A673 (cell line): ENCODE data around the gene GUCA2A. TPM values are rescaled to one million over a fixed set of nuclear protein-coding genes. Genes with fewer than 3 reads are reported as not detected.

Experiments
- BruUV-seq: library from RNA; stranded (reverse); fragments of 400-500 nt; replicated peaks from 2 replicates; lab custom pipeline; 2021; lab: Mats Ljungman, UMichigan
- CTCF ChIA-PET: fragments of 300-600 bp; sonication (Branson Sonifier 250); formaldehyde crosslinking; loops from one replicate; lab custom pipeline; 2022; ENCODE audit warnings: antibody characterized with exemption; lab: Charles Lee
- POLR2A ChIA-PET: fragments of 300-600 bp; sonication (Branson Sonifier 250); formaldehyde crosslinking; loops from one replicate; lab custom pipeline; 2022; ENCODE audit warnings: antibody characterized with exemption; ENCODE audit not compliant: low non-redundant PET; lab: Charles Lee
- DNase-seq: peaks from one replicate; pipeline ENCODE4 v3.0.0-alpha.2; 2015; ENCODE audit warnings: low spot score
- H3K27ac ChIP-seq: fragments of 200-600 bp; sonication (generic); 2 replicates; pipeline ENCODE4 v1.5.1; 2016; ENCODE audit warnings: mixed run types, low read depth, mild to moderate bottlenecking, mixed read lengths, antibody characterized with exemption, low read length; ENCODE audit not compliant: poor library complexity, severe bottlenecking
- H3K27me3 ChIP-seq: fragments of 200-600 bp; sonication (generic); replicated peaks from 2 replicates; pipeline ENCODE4 v1.6.1; 2017; ENCODE audit warnings: mixed run types, low read depth, mild to moderate bottlenecking, mixed read lengths, antibody characterized with exemption, low read length; ENCODE audit not compliant: insufficient read depth, poor library complexity
- H3K36me3 ChIP-seq: fragments of 200-600 bp; sonication (generic); 2 replicates; pipeline ENCODE4 v1.6.1; 2016; ENCODE audit warnings: mixed run types, mild to moderate bottlenecking, mixed read lengths, antibody characterized with exemption, low read length; ENCODE audit not compliant: insufficient read depth, poor library complexity, severe bottlenecking
- H3K4me1 ChIP-seq: fragments of 200-600 bp; sonication (generic); 2 replicates; pipeline ENCODE4 v1.6.1; 2017; ENCODE audit warnings: mixed run types, mild to moderate bottlenecking, mixed read lengths, antibody characterized with exemption, low read length; ENCODE audit not compliant: insufficient read depth, poor library complexity, severe bottlenecking
- H3K4me3 ChIP-seq: fragments of 200-600 bp; sonication (generic); 2 replicates; pipeline ENCODE4 v1.5.1; 2016; ENCODE audit warnings: low read depth, mixed run types, mild to moderate bottlenecking, mixed read lengths, low read length; ENCODE audit not compliant: poor library complexity, severe bottlenecking
- H3K9me3 ChIP-seq: fragments of 200-600 bp; sonication (generic); 2 replicates; pipeline ENCODE4 v1.6.1; 2016; ENCODE audit warnings: mixed run types, low read depth, mild to moderate bottlenecking, mixed read lengths, antibody characterized with exemption, low read length; ENCODE audit not compliant: poor library complexity, severe bottlenecking
- EZH2 ChIP-seq: fragments of 200-600 bp; sonication (generic); IDR thresholded peaks from 2 replicates; pipeline ENCODE4 v1.6.1; 2017; ENCODE audit warnings: borderline replicate concordance, low read depth, mild to moderate bottlenecking, mixed read lengths, antibody characterized with exemption, low read length; ENCODE audit not compliant: poor library complexity, severe bottlenecking
- intact Hi-C: fragments of 100-400 bp; cut with micrococcal nuclease; formaldehyde crosslinking; loops from one replicate; pipeline ENCODE4 v1.10.0; 2022; ENCODE audit not compliant: unreplicated experiment
- total RNA-seq: library from RNA; stranded (reverse); gene quantifications from 2 replicates; pipeline ENCODE4 v1.2.3, GENCODE V29; 2021
- TF ChIP-seq, protein P1 (sequence below): fragments of 300-800, 200-600 bp; sonication (generic); conservative IDR thresholded peaks from 2 replicates; pipeline ENCODE4 v1.5.1; 2017; ENCODE audit warnings: low read depth, mild to moderate bottlenecking, antibody characterized with exemption, low read length, moderate library complexity, mixed read lengths

The GUCA2A gene
- total RNA-seq, 1 experiment from 2014 or later: not detected

DNA sequence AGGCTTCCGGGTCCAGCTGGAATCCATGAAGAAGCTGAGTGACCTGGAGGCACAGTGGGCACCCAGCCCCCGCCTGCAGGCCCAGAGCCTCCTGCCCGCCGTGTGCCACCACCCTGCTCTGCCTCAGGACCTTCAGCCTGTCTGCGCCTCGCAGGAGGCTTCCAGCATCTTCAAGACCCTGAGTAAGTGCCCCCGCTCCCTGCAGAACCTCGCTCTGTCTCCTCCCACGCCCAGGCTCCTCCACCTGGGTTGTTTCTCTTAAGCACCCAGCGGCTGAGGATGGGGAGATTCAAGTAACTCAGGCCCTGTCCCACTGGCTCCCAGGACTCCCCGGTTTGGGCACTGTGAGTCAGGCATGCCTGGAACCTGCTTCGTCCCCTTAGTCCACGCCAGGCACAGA, 9.9 kb downstream of the GUCA2A start:
- H3K9me3 ChIP-seq: no peaks in the 10 kb centered on the region
- no peak overlapping the region for H3K4me3 ChIP-seq
- H3K4me1 ChIP-seq: no peaks in the 10 kb centered on the region
- H3K27ac ChIP-seq: no peak overlapping the region
- no peaks in the 10 kb centered on the region for H3K27me3 ChIP-seq
- ChIA-PET CTCF (no interaction called here), POLR2A (no interaction called here)
- no peaks in the 10 kb centered on the region for H3K36me3 ChIP-seq
- no TSS peak for BruUV-seq
- DNase-seq: no peak
- TF ChIP-seq, protein P1, sequence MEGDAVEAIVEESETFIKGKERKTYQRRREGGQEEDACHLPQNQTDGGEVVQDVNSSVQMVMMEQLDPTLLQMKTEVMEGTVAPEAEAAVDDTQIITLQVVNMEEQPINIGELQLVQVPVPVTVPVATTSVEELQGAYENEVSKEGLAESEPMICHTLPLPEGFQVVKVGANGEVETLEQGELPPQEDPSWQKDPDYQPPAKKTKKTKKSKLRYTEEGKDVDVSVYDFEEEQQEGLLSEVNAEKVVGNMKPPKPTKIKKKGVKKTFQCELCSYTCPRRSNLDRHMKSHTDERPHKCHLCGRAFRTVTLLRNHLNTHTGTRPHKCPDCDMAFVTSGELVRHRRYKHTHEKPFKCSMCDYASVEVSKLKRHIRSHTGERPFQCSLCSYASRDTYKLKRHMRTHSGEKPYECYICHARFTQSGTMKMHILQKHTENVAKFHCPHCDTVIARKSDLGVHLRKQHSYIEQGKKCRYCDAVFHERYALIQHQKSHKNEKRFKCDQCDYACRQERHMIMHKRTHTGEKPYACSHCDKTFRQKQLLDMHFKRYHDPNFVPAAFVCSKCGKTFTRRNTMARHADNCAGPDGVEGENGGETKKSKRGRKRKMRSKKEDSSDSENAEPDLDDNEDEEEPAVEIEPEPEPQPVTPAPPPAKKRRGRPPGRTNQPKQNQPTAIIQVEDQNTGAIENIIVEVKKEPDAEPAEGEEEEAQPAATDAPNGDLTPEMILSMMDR: no peak
- TF ChIP-seq EZH2: no peak
- intact Hi-C loops: no loop called here

DNA sequence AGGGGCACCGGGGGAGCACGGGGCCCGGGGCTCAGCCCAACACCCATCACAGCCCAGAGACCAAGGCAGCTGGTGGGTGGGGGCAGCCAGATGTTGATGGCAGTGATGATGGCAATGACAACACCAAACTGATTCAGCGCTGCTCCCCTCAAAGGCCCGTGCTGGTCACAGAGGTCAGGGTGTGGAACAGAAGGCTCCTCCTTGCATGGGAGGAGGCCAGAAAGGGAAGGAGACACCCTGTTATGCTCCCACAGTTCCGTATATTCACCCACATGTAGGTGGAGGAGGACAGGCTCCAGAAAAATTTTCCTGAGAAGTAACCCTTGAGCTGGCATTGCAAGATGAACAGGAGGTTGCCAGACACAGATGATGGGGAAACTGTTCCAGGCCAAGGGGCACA, 10.9 kb downstream of the GUCA2A start:
- CTCF ChIA-PET: no interaction called here
- H3K4me1 ChIP-seq: no peaks in the 10 kb centered on the region
- POLR2A ChIA-PET: no interaction called here
- peaks cover 2% of the 10 kb centered on the region for H3K27me3 ChIP-seq
- H3K9me3 ChIP-seq: no peaks in the 10 kb centered on the region
- no peaks in the 10 kb centered on the region for H3K36me3 ChIP-seq
- intact Hi-C loops: no loop called here
- no peak overlapping the region for H3K27ac ChIP-seq
- BruUV-seq: no TSS peak
- no peak for TF ChIP-seq EZH2
- TF ChIP-seq, protein P1: no peak
- H3K4me3 ChIP-seq: no peak overlapping the region
- no peak for DNase-seq

DNA sequence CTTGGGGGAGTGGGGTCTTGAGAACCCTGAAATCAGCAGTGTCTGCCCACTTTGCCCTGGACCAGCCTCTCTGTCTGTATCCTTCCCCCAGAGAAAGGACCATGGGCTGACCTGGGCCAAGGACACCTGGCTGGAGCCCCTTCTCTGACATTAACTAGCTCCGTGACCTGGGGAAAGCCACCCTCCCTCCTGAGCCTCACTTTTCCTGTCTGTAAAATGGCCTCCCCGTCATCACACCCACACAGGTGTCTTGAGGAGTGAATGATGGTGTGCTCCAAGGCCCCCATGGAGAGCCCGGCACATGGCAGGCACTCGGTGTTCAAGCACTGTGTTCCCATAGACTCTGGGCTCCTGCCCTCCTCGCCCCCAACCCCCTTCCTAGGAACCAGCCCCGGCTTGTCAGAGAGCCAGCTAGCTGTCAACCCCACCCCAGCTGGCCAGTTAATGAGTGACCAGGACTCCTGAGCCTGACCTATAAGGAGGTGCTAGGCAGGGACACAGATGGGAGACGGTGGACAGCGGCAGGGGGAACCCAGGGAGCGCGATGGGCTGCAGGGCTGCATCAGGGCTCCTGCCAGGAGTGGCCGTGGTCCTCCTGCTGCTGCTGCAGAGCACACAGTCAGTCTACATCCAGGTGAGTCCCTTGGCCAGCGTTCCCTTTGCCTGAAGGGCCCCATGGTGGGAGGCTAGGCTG, 11.5 kb downstream of the GUCA2A start, which contains the start of gene GUCA2B:
TSS of gene GUCA2B (plus strand) at position 504 of the 694 bp plus-strand sequence. CDS start at position 545, 41 bp downstream.
- Histone ChIP-seq H3K27me3 (peaks cover 7% of the 10 kb centered on the region), H3K27ac (no peak within 1 kb of the TSS), H3K4me3 (no peak within 1 kb of the TSS), H3K9me3 (no peaks in the 10 kb centered on the region), H3K4me1 (no peaks in the 10 kb centered on the region), H3K36me3 (no peaks in the 10 kb centered on the region)
- no TSS peak for BruUV-seq
- no peak for DNase-seq
- ChIA-PET CTCF (no interaction called here), POLR2A (no interaction called here)
- intact Hi-C loops: no loop called here
- TF ChIP-seq, protein P1: no peak
- TF ChIP-seq EZH2: no peak
